Measurements from ENCODE around the gene PGM5.

DNA sequence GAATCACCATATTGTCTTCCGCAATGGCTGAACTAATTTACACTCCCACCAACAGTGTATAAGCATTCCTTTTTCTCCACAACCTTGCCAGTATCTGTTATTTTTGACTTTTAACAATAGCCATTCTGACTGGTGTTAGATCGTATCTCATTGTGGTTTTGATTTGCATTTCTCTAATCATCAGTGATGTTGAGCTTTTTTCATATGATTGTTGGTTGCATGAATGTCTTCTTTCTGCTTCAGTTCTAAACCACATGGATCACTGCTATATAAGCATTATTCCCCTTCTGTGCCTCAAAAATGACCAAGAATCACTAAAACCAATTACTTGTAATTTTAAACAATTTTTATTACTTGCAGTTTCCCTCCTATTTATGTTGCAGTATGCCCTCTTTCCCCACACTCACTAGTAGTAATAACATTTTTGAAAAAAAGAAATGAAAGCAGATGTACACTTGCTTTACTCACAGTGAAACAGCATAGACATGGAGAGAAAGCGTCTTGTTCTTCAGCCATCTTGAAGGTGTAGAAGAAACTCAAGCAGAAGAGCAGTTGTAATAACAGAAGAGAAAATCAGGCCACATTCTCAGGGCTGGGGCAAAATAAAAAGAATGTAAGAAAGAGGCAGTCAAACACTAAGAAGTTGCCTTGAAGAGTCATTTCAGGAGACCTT lies 188.8 kb downstream of the PGM5 start:
- TF ChIP-seq, protein P1, sequence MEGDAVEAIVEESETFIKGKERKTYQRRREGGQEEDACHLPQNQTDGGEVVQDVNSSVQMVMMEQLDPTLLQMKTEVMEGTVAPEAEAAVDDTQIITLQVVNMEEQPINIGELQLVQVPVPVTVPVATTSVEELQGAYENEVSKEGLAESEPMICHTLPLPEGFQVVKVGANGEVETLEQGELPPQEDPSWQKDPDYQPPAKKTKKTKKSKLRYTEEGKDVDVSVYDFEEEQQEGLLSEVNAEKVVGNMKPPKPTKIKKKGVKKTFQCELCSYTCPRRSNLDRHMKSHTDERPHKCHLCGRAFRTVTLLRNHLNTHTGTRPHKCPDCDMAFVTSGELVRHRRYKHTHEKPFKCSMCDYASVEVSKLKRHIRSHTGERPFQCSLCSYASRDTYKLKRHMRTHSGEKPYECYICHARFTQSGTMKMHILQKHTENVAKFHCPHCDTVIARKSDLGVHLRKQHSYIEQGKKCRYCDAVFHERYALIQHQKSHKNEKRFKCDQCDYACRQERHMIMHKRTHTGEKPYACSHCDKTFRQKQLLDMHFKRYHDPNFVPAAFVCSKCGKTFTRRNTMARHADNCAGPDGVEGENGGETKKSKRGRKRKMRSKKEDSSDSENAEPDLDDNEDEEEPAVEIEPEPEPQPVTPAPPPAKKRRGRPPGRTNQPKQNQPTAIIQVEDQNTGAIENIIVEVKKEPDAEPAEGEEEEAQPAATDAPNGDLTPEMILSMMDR (IDR thresholded peaks at IDR 0.05), result no peak
- TF ChIP-seq POLR2AphosphoS5 (IDR thresholded peaks at IDR 0.05; ENCODE audit: insufficient read depth in 1 of 2, low read depth in 1 of 2), result no peak
